Ishikawa (cell line): Measurements from ENCODE around the gene OGG1.

Source experiments
- CEBPB ChIP-seq: IDR thresholded peaks from 2 replicates; pipeline ENCODE4 v1.6.1; 2012
- EP300 ChIP-seq: IDR thresholded peaks from 2 replicates; pipeline ENCODE4 v1.6.1; 2012; ENCODE audit warnings: borderline replicate concordance
- MAX ChIP-seq: IDR thresholded peaks from 2 replicates; pipeline ENCODE4 v1.6.1; 2012
- RAD21 ChIP-seq: IDR thresholded peaks from 2 replicates; pipeline ENCODE4 v1.6.1; 2012; ENCODE audit warnings: low read depth
- TAF1 ChIP-seq: IDR thresholded peaks from 2 replicates; pipeline ENCODE4 v1.6.1; 2012; ENCODE audit warnings: low read depth, mild to moderate bottlenecking
- TEAD4 ChIP-seq: IDR thresholded peaks from 2 replicates; pipeline ENCODE4 v1.6.1; 2012
- YY1 ChIP-seq: IDR thresholded peaks from 2 replicates; pipeline ENCODE4 v1.6.1; 2012; ENCODE audit warnings: low read depth
- TF ChIP-seq, protein P1 (sequence below): IDR thresholded peaks from 2 replicates; pipeline ENCODE4 v1.6.1; 2012; ENCODE audit warnings: low read depth, mild to moderate bottlenecking
- TF ChIP-seq, protein P2 (sequence below): IDR thresholded peaks from 2 replicates; pipeline ENCODE4 v1.6.1; 2012

DNA sequence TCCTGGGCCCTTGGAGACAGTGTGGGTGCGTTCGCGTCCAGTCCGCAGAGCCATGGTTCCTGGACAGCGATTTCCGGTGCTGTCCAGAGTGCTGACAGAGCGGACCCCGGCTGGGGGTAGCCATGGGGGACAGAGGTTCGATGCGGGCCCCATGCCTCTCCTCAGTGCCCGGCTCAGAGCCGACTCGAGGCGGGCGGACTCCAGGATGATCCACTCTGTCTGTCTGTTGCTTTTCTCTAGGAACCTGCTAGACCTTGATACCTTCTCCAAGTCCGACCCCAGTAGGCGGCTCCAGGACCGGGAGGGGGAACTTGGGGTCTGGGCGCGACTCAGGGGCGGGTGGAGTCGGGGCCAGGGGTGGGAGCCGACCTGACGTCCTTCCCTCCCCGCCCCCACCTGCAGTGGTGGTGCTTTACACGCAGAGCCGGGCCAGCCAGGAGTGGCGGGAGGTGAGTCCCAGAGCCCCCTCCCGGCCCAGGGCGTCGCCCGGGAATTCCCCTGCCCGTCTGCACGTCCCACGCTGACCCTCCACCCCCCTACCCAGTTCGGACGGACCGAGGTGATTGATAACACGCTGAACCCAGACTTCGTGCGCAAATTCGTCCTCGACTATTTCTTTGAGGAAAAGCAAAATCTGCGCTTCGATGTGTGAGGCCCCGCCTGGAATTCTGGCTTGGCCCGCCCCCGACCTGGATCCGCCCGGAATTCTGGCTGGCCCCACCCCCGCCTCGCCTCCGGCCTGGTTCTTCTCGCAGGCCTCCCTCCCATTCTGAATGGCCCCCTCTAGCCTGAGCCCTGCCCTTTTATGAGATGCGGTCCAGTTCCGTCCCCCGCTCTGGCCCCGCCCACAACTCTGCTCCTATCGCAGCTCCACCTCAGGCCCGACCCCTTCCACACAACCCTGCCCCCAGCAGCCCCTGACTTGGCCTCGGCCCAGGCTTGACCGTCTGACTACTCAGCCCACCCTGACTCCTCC lies 45.1 kb upstream of the OGG1 start:
- no peak for TF ChIP-seq RAD21
- TF ChIP-seq YY1, result peak; percentile 74
- TF ChIP-seq MAX, result peak; percentile 61
- no peak for TF ChIP-seq TAF1
- no peak for TF ChIP-seq EP300
- 0 out of 2 replicates have a peak, but pooled peaks have one; percentile 45 for TF ChIP-seq TEAD4
- TF ChIP-seq CEBPB, result no peak
- TF ChIP-seq, protein P1, sequence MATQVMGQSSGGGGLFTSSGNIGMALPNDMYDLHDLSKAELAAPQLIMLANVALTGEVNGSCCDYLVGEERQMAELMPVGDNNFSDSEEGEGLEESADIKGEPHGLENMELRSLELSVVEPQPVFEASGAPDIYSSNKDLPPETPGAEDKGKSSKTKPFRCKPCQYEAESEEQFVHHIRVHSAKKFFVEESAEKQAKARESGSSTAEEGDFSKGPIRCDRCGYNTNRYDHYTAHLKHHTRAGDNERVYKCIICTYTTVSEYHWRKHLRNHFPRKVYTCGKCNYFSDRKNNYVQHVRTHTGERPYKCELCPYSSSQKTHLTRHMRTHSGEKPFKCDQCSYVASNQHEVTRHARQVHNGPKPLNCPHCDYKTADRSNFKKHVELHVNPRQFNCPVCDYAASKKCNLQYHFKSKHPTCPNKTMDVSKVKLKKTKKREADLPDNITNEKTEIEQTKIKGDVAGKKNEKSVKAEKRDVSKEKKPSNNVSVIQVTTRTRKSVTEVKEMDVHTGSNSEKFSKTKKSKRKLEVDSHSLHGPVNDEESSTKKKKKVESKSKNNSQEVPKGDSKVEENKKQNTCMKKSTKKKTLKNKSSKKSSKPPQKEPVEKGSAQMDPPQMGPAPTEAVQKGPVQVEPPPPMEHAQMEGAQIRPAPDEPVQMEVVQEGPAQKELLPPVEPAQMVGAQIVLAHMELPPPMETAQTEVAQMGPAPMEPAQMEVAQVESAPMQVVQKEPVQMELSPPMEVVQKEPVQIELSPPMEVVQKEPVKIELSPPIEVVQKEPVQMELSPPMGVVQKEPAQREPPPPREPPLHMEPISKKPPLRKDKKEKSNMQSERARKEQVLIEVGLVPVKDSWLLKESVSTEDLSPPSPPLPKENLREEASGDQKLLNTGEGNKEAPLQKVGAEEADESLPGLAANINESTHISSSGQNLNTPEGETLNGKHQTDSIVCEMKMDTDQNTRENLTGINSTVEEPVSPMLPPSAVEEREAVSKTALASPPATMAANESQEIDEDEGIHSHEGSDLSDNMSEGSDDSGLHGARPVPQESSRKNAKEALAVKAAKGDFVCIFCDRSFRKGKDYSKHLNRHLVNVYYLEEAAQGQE, result peak; percentile 100
- TF ChIP-seq, protein P2, sequence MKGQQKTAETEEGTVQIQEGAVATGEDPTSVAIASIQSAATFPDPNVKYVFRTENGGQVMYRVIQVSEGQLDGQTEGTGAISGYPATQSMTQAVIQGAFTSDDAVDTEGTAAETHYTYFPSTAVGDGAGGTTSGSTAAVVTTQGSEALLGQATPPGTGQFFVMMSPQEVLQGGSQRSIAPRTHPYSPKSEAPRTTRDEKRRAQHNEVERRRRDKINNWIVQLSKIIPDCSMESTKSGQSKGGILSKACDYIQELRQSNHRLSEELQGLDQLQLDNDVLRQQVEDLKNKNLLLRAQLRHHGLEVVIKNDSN, result no peak
